ENCODE data around the gene IRF2. TPM values are rescaled to one million over a fixed set of nuclear protein-coding genes. Genes with fewer than 3 reads are reported as not detected.

Gene IRF2
- total RNA-seq, 6 experiments from 2014 or later = 13.4 to 24.0 (median 19.7) TPM

DNA sequence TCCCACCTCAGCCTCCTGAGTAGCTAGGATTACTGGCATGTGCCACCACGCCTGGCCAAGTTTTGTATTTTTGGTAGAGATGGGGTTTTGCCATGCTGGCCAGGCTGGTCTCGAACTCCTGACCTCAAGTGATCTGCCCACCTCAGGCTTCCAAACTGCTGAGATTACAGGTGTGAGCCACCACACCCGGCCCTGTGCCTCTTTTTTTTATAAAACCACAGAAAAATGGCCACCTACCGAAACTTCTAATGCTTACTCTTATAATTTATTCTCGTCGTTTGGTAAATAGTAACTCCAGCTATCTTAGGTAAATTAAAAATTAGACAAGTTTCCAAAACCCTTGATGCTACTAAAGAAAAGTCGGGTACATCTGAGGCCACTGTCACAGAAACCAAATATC, 54.4 kb downstream of the IRF2 start:
- Mint-ChIP-seq H3K36me3 (ENCODE audit: low read depth) (peaks cover 34% of the 10 kb centered on the region), H3K4me3 (no peak overlapping the region), H3K27ac (no peak overlapping the region), H3K4me1 (ENCODE audit: low read depth) (peaks cover 31% of the 10 kb centered on the region), H3K27me3 (ENCODE audit: insufficient read depth) (no peaks in the 10 kb centered on the region; the same call in 1 of the 2 replicates), H3K9me3 (peaks cover 4% of the 10 kb centered on the region; the same call in 1 of the 2 replicates)
- TF ChIP-seq, protein P1, sequence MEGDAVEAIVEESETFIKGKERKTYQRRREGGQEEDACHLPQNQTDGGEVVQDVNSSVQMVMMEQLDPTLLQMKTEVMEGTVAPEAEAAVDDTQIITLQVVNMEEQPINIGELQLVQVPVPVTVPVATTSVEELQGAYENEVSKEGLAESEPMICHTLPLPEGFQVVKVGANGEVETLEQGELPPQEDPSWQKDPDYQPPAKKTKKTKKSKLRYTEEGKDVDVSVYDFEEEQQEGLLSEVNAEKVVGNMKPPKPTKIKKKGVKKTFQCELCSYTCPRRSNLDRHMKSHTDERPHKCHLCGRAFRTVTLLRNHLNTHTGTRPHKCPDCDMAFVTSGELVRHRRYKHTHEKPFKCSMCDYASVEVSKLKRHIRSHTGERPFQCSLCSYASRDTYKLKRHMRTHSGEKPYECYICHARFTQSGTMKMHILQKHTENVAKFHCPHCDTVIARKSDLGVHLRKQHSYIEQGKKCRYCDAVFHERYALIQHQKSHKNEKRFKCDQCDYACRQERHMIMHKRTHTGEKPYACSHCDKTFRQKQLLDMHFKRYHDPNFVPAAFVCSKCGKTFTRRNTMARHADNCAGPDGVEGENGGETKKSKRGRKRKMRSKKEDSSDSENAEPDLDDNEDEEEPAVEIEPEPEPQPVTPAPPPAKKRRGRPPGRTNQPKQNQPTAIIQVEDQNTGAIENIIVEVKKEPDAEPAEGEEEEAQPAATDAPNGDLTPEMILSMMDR (IDR thresholded peaks at IDR 0.05) = no peak
- DNase-seq = no peak

DNA sequence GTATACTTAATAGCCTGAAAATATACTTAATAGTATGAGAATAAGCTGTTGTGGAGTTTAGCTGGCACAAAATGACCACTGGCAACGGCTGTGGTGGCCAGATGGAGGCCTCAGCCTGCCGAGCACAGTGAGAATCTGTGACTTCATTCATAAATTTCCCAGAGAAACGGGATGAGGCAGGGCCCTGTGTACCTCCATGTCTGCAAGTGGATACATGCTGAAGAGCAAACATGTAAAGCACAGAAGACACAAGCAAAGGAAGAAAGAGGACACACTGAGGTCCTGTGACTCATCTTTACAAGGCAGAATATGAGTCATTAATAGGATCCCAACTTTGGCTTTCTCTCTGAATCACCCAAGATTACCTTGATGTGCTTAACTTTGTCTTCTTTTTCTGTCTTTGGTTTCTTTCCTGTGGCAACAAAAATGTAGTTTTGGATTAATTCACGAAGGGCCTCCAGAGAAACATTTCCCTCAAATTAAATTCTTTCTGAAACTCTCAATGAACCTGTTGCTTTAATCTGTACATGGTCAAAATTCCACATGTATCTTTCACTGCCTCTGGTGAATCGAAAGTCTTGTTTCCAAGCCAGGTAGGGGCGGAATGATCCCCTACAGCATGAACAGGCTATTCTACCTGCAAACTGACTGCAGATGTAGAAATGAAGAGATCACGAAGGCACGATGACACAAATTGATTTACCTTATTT, 56.4 kb downstream of the IRF2 start:
- Mint-ChIP-seq H3K27me3 (ENCODE audit: insufficient read depth) (peaks cover 1% of the 10 kb centered on the region), H3K4me1 (ENCODE audit: low read depth) (peaks cover 25% of the 10 kb centered on the region), H3K9me3 (peaks cover 4% of the 10 kb centered on the region; the same call in 1 of the 2 replicates), H3K36me3 (ENCODE audit: low read depth) (peaks cover 28% of the 10 kb centered on the region), H3K27ac (peak overlapping the region; percentile 83), H3K4me3 (peak overlapping the region; percentile 21; the same call in 1 of the 2 replicates)
- TF ChIP-seq, protein P1 (IDR thresholded peaks at IDR 0.05) = no peak
- peak; percentile 90 for DNase-seq

DNA sequence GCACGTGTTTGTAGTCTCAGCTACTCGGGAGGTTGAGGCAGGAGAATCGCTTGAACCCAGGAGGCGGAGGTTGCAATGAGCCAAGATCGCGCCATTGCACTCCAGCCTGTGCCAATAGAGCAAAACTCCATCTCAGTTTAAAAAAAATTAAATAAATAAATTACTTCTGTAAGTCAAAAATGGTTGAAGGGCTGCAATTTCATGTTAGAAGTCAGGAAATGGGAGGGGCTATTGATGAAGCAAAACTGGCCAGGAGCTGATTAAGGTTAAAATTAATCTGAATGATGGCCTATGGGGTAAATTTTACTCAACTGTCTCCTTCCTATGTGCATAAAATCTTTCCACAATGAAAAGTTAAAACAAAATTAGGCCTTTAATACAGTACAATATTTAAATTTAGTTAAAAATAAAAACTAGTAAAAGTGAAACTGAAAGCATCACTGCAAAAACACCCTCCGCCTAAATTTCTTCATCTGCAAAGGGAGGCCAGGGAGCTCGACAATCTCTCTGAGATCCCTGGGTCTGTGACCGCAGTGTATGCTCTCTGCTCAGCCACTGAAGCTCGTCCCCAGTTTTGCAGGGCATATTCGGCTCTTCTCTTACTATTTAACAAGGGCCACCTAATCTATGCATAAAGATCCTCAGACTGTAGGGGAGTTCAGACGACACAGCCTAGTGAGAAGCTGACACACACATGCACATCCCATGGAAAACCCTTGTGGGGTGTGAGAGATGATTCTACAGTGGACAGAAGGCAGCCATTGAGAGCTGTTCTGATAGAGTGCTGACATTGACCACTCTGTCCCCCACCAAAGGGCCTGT, 57.2 kb downstream of the IRF2 start:
- no peak for DNase-seq
- Mint-ChIP-seq H3K27me3 (ENCODE audit: insufficient read depth) (peaks cover 1% of the 10 kb centered on the region), H3K4me3 (peak overlapping the region; percentile 49; the same call in 1 of the 2 replicates), H3K27ac (peak overlapping the region; percentile 83), H3K9me3 (no peaks in the 10 kb centered on the region), H3K36me3 (ENCODE audit: low read depth) (peaks cover 21% of the 10 kb centered on the region), H3K4me1 (ENCODE audit: low read depth) (peaks cover 20% of the 10 kb centered on the region)
- TF ChIP-seq, protein P1 (IDR thresholded peaks at IDR 0.05) = no peak

DNA sequence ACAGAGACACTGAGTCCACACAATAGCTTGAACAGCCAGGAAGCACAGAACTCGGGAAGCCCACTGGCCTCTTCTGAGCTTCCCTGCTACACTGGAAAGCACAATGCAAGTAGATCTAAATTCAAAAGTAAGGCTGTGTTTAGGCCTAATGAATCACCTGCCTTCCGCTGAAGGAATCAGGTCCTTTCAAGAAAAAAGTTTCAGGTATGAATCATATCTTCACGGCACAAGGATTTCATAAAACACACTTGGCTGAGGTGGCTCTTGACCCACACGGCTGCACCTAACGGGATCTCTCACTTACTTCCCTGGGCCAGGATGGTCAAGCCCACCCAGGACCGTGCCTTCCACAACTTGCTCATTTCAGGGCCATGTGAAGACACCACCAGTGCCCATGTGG, 59.3 kb downstream of the IRF2 start:
- no peak for DNase-seq
- TF ChIP-seq, protein P1 (IDR thresholded peaks at IDR 0.05) = no peak
- H3K9me3 Mint-ChIP-seq = no peaks in the 10 kb centered on the region
- no peak overlapping the region for H3K4me3 Mint-ChIP-seq
- H3K36me3 Mint-ChIP-seq (ENCODE audit: low read depth) = peaks cover 21% of the 10 kb centered on the region
- H3K4me1 Mint-ChIP-seq (ENCODE audit: low read depth) = peaks cover 20% of the 10 kb centered on the region
- H3K27ac Mint-ChIP-seq = no peak overlapping the region
- H3K27me3 Mint-ChIP-seq (ENCODE audit: insufficient read depth) = peaks cover 1% of the 10 kb centered on the region; the same call in 1 of the 2 replicates

DNA sequence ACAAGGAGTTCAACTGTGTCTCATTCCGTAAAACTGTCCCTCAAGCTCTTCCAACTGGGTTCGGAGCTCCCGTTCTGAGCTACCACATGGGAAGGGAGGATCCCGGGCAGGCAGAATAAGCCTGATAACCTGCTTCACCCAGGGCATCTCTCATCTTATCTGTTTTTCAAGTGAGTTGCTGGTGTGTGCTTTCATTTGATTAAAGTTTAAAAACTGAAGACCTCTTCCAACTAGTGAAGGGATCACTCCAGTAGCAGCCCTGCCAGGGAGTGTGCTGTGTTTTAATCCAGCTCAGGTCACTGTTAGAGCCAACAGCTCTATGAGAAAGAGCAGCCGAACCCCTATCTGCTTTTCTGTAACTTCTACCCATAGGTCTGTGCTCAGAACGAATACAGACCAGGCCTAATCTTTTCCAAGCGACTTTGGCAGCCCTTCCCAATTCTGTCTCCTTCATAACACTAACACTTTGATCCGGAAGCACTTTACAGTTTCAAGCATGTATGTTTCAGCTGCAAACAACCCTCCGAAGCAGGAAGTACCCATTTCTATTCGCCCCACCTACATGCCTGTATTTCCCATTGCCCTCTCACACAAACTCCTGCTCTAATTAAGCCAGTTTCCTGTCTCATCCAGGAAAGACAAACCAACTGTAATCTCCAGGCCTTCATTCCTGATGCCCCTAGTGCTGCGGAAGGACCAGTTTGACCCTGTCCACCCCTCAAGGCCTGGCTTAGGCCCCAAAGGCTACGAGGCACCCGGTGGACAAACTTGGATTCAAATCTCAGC, 60.9 kb downstream of the IRF2 start:
- Mint-ChIP-seq H3K4me1 (ENCODE audit: low read depth) (peaks cover 31% of the 10 kb centered on the region), H3K27me3 (ENCODE audit: insufficient read depth) (peaks cover 1% of the 10 kb centered on the region; the same call in 1 of the 2 replicates), H3K36me3 (ENCODE audit: low read depth) (peaks cover 32% of the 10 kb centered on the region), H3K9me3 (no peaks in the 10 kb centered on the region), H3K27ac (no peak overlapping the region), H3K4me3 (no peak overlapping the region)
- TF ChIP-seq, protein P1 (IDR thresholded peaks at IDR 0.05) = no peak
- no peak for DNase-seq

All from HFFc6 (cell line).